Measurements from ENCODE around the gene INKA1.
"Not testable (repeated sequence)": the region's sequence is repeated elsewhere in the genome, so short reads cannot be mapped to it uniquely, and the experiment has no call there.

The INKA1 gene

DNA sequence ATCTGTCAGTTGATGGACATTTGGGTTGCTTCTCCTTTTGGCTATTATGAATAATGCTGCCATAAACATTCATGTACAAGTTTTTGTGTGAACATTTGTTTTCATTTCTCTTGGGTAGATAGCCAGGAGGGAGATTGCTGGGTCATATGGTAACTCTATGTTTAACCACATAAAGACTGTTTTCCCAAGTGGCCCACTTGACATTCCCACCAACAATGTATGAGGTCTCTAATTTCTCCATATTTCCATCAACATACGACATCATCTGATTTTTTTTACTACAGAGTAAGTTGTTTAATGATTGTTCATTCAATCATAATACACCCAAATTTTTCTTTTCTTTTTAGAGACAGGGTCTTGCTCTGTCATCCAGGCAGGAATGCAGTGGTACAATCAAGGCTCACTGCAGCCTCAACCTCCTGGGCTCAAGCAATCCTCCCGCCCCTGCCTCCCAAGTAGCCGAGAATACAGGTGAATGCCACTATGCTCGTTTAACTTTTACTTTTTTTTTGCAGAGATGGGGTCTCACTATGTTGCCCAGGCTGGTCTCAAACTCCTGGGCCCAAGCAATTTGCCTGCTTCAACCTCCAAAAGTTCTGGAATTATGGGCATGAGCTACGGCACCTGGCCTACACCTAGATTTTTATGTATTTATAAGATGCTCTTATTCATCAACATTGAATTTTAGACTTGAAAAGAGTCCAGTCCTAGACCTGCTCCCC, 23.5 kb upstream of the INKA1 start:
- Histone ChIP-seq H3F3A (ENCODE audit: insufficient read depth) (no peaks in the 10 kb centered on the region), H3K9me2 (replicated peaks; ENCODE audit: insufficient read depth, low read length) (no peaks in the 10 kb centered on the region), H3K4me2 (ENCODE audit: low read depth, low read length, poor library complexity, severe bottlenecking) (no peak overlapping the region), H3K36me3 (ENCODE audit: low read length) (no peaks in the 10 kb centered on the region), H3K27me3 (ENCODE audit: low read length) (no peaks in the 10 kb centered on the region), H4K20me1 (ENCODE audit: low read depth, low read length) (no peaks in the 10 kb centered on the region), H3K4me3 (ENCODE audit: insufficient read depth, low read length, poor library complexity, severe bottlenecking) (no peak overlapping the region), H3K27ac (ENCODE audit: low read depth, low read length) (no peak overlapping the region), H3K79me2 (ENCODE audit: insufficient read depth, low read length) (peaks cover 28% of the 10 kb centered on the region; the same call in 1 of the 2 replicates), H2AFZ (ENCODE audit: low read depth, low read length, severe bottlenecking) (no peak overlapping the region), H3K9me3 (ENCODE audit: insufficient read depth, low read length) (no peaks in the 10 kb centered on the region), H3K9ac (ENCODE audit: low read length) (no peak overlapping the region)
- TF ChIP-seq, protein P1, sequence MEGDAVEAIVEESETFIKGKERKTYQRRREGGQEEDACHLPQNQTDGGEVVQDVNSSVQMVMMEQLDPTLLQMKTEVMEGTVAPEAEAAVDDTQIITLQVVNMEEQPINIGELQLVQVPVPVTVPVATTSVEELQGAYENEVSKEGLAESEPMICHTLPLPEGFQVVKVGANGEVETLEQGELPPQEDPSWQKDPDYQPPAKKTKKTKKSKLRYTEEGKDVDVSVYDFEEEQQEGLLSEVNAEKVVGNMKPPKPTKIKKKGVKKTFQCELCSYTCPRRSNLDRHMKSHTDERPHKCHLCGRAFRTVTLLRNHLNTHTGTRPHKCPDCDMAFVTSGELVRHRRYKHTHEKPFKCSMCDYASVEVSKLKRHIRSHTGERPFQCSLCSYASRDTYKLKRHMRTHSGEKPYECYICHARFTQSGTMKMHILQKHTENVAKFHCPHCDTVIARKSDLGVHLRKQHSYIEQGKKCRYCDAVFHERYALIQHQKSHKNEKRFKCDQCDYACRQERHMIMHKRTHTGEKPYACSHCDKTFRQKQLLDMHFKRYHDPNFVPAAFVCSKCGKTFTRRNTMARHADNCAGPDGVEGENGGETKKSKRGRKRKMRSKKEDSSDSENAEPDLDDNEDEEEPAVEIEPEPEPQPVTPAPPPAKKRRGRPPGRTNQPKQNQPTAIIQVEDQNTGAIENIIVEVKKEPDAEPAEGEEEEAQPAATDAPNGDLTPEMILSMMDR (IDR thresholded peaks at IDR 0.05; ENCODE audit: insufficient read depth, low read length, poor library complexity, severe bottlenecking) = no peak
- TF ChIP-seq EZH2phosphoT487 (conservative IDR thresholded peaks at IDR 0.05; ENCODE audit: low read length) = no peak

DNA sequence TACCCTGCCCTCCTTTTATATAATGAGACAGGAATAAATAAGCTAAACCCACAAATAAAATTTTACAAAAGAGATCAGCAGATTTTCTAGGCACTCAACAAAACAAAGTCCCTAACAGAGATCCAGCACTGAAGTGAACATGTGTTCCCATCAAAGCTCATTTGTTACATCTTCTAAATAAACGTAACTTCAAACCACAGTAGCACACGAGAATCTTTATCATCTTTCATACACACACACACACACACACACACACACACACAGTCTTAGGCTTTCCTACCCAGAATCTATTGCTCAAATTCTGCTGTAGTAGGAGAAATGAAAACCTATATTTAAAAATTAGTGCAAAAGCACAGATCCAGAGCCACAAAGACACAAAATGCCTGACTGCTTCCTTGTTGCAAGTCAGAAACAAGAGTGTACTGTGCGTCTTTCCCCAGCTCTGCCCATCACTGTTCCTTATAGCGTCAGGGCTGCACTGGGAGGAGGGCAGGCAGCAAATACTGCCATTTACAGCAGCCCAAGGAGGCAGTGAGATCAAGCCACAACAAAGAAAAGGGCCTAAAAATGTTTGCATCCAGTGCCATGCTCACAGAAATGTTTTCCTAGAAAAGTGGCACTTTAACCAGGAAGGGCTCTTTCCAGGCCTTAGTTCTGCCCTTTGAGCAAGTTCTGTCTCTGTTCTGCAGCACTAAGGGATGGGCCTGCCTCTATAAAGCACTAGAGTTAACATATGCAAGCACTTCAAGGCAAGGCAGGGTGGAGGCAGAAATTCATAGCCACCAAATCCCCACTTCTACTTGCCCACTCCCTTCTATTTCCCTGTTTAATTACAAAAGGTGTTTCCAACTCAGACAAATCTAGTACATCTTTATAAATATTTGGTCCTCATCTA, 22.7 kb upstream of the INKA1 start:
- Histone ChIP-seq H3K27me3 (ENCODE audit: low read length) (no peaks in the 10 kb centered on the region), H3K79me2 (ENCODE audit: insufficient read depth, low read length) (peaks cover 32% of the 10 kb centered on the region), H3K36me3 (ENCODE audit: low read length) (no peaks in the 10 kb centered on the region), H3K9me2 (replicated peaks; ENCODE audit: insufficient read depth, low read length) (no peaks in the 10 kb centered on the region), H3F3A (ENCODE audit: insufficient read depth) (no peaks in the 10 kb centered on the region), H3K4me3 (ENCODE audit: insufficient read depth, low read length, poor library complexity, severe bottlenecking) (no peak overlapping the region), H3K27ac (ENCODE audit: low read depth, low read length) (no peak overlapping the region), H3K4me2 (ENCODE audit: low read depth, low read length, poor library complexity, severe bottlenecking) (no peak overlapping the region), H2AFZ (ENCODE audit: low read depth, low read length, severe bottlenecking) (no peak overlapping the region), H3K9ac (ENCODE audit: low read length) (no peak overlapping the region), H4K20me1 (ENCODE audit: low read depth, low read length) (no peaks in the 10 kb centered on the region), H3K9me3 (ENCODE audit: insufficient read depth, low read length) (no peaks in the 10 kb centered on the region)
- no peak for TF ChIP-seq EZH2phosphoT487 (conservative IDR thresholded peaks at IDR 0.05; ENCODE audit: low read length)
- TF ChIP-seq, protein P1 (IDR thresholded peaks at IDR 0.05; ENCODE audit: insufficient read depth, low read length, poor library complexity, severe bottlenecking) = no peak

GRCh38 chr3:49780975-49781365, 22.1 kb upstream of the INKA1 start:
- not testable (repeated sequence) for H3K9ac ChIP-seq (ENCODE audit: low read length); H3K4me2 ChIP-seq (ENCODE audit: low read depth, low read length, poor library complexity, severe bottlenecking)

More at GRCh38 chr3:49780975-49781365, 22.1 kb upstream of the INKA1 start:
- H3K4me3 ChIP-seq (ENCODE audit: insufficient read depth, low read length, poor library complexity, severe bottlenecking); H3K36me3 ChIP-seq (ENCODE audit: low read length); H4K20me1 ChIP-seq (ENCODE audit: low read depth, low read length); H3F3A ChIP-seq (ENCODE audit: insufficient read depth); H2AFZ ChIP-seq (ENCODE audit: low read depth, low read length, severe bottlenecking); H3K9me3 ChIP-seq (ENCODE audit: insufficient read depth, low read length); H3K27me3 ChIP-seq (ENCODE audit: low read length); H3K9me2 ChIP-seq (replicated peaks; ENCODE audit: insufficient read depth, low read length); H3K27ac ChIP-seq (ENCODE audit: low read depth, low read length): not testable (repeated sequence)
- peaks cover 34% of the 10 kb centered on the region for H3K79me2 ChIP-seq (ENCODE audit: insufficient read depth, low read length)
